KOPT-K1 (cell line): ENCODE data around the gene NET1.
A peak's percentile ranks its signal among the peaks of the same experiment; 100 is the strongest.
"Not testable (repeated sequence)": the region's sequence is repeated elsewhere in the genome, so short reads cannot be mapped to it uniquely, and the experiment has no call there.

Experiments used
- H3K27ac ChIP-seq: fragments of 200-600 bp; sonication (generic); 2 replicates; pipeline ENCODE4 v1.5.1; 2016; ENCODE audit warnings: antibody characterized with exemption, mild to moderate bottlenecking, low read depth, low read length; ENCODE audit not compliant: poor library complexity, severe bottlenecking
- H3K36me3 ChIP-seq: fragments of 200-600 bp; sonication (generic); 2 replicates; pipeline ENCODE4 v1.5.1; 2017; ENCODE audit warnings: antibody characterized with exemption, mild to moderate bottlenecking, low read length, moderate library complexity; ENCODE audit not compliant: insufficient read depth
- H3K9me3 ChIP-seq: fragments of 200-600 bp; sonication (generic); 2 replicates; pipeline ENCODE4 v1.5.1; 2017; ENCODE audit warnings: antibody characterized with exemption, low read length, mild to moderate bottlenecking; ENCODE audit not compliant: insufficient read depth, poor library complexity, severe bottlenecking

The NET1 gene

DNA sequence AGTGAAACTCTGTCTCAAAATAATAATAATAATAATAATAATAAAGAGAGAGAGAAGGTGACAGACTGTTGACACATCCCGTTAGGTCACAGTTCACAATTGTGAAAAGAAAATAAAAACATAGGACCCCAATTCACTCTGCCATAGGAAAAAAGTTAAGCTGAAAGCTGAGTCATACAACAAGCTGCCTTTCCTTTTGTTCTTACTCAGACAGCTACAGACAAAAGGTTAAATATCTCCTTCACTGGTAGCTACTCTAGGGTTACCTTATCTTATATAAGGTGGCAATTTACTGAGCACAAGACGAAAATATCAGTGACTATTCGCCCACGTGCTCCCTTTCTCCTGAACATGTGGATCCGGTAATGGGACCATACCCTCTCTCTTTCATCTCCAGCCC is 25.2 kb upstream of the NET1 start:
- no peaks in the 10 kb centered on the region for H3K36me3 ChIP-seq
- H3K9me3 ChIP-seq, result peaks cover 31% of the 10 kb centered on the region
- no peak overlapping the region for H3K27ac ChIP-seq

DNA sequence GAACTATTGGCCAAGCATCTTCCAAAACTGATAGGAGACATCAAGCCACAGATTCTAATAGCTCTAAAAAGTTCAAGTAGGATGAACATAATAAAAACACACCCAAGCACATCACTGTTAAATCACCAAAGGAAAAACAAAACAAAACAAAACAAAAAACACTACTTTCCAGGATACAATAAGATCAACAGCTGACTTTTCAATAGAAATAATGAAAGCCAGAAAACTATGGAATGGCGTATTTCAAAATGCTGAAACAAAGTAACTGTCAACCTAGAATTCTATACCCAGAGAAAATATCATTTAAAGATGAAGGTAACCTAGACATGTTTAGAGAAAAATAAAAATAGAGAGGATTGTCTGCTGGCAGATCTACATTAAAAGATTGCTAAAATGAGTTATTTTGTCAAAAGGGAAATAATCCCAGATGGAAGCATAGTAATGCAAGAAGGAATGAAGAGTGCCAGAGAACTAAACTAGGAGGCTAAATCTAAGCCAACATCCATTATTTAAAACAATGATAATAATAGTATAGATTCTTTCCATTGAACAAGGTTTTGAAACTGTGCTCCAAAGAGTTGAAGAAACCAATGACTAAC is 21.7 kb upstream of the NET1 start:
- Histone ChIP-seq H3K27ac (no peak overlapping the region), H3K9me3 (peaks cover 31% of the 10 kb centered on the region), H3K36me3 (no peaks in the 10 kb centered on the region)

DNA sequence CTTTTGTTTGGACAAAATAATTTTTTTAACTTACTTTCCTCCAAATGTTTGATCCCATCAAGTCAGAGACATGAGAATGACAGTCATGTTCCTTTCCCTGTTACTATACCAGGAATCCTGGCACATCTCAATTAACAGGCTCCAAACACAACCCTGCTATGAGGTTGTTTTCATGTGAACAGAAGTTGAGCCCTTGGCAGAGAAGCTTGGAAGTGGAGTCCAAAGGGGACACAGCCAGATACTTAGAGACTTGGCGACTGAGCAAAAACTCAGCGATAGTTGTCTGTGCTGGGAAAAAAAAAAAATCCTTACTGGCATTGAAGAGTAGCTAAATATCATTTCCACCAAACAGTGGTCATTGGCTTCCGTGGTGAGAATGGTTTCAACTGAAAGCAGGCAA is 20.6 kb upstream of the NET1 start:
- H3K36me3 ChIP-seq, result no peaks in the 10 kb centered on the region
- peaks cover 31% of the 10 kb centered on the region for H3K9me3 ChIP-seq
- H3K27ac ChIP-seq, result no peak overlapping the region

DNA sequence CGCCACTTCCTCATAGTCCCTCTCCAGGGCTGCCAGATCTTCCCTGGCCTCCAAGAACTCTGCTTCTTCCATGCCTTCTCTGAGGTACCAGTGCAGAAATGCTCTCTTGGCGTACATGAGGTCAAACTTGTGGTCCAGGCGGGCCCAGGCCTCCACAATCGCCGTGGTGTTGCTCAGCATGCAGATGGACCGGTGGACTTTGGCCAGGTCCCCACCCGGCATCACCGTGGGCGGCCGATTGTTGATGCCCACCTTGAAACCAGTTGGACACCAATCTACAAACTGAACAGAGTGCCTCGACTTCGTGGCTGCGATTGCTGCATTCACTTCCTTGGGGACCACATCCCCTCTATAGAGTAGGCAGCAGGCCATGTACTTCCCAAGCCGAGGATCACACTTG is 18.8 kb upstream of the NET1 start:
- no peak overlapping the region for H3K27ac ChIP-seq
- no peaks in the 10 kb centered on the region for H3K36me3 ChIP-seq
- H3K9me3 ChIP-seq, result peaks cover 31% of the 10 kb centered on the region

DNA sequence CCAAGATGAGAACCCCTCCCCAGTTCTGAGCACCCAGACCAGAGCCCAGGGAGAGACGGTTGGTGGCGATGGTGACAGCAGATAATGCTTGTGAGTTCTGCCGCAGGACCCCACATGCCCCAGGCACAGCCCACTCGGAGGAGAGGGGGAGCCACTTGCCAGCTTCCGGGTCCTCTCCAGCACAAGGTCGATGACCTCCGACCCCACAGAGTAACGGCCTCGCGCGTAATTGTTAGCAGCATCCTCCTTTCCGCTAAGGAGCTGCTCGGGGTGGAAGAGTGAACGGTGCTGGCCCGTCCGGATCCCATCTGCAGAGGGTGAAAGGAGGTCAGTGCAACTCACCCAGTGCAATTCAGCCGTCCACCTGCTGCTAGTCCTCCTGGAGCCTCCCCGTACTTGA is 17.2 kb upstream of the NET1 start:
- Histone ChIP-seq H3K27ac (no peak overlapping the region), H3K36me3 (no peaks in the 10 kb centered on the region), H3K9me3 (peaks cover 19% of the 10 kb centered on the region)

DNA sequence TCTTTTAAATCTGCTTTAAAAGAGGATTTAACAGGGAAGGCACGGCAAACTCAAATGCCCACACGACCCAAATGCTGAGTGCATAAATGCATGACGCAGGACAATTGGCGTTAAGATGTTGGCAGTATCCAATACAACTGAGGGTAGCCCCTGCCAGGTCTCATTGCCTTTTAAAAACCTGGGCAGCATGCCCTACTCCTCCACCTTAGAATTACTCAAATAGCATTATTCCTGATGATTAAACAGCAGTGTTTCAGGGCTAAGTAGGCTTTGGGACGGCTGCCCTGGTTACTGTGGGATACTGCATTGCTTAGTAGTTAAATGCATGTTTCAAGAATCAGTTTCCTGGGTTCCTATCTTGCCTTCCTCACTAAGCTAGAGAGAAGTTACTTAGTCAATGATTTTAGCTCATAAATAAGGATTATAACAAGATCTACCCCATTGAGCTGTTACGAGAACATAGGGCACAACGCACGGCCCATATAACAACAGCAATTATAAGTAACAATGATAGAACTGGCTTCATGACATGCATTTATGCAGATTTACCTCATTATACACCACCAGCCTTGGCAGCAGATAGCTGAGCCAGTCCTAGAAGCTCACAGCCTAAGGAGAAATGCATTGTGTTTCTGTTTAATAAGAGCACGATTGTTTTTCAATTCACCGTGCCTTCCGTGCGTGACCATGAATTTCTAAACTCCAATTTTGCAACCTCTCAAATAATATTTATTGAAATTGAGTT is 15.6 kb upstream of the NET1 start:
- peaks cover 3% of the 10 kb centered on the region for H3K9me3 ChIP-seq
- no peak overlapping the region for H3K27ac ChIP-seq
- H3K36me3 ChIP-seq, result no peaks in the 10 kb centered on the region

DNA sequence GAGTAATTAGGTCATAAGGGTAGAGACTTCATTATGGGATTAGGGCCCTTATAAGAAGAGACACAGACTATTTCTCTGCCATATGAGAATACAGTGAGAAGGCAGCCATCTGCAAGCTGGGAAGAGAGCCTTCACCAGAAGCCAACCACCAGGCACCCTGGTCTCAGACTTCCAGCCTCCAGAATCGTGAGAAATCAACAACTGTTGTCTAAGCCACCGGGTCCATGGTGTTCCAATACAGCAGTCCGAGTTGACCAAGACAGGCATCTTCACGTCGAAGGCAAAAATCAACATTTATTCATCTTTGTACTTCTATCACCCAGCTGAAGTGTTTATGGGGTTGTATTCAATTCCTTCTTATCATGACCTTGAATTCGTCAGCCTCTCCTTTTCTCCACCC is 13.0 kb upstream of the NET1 start:
- H3K9me3 ChIP-seq, result no peaks in the 10 kb centered on the region
- no peaks in the 10 kb centered on the region for H3K36me3 ChIP-seq

DNA sequence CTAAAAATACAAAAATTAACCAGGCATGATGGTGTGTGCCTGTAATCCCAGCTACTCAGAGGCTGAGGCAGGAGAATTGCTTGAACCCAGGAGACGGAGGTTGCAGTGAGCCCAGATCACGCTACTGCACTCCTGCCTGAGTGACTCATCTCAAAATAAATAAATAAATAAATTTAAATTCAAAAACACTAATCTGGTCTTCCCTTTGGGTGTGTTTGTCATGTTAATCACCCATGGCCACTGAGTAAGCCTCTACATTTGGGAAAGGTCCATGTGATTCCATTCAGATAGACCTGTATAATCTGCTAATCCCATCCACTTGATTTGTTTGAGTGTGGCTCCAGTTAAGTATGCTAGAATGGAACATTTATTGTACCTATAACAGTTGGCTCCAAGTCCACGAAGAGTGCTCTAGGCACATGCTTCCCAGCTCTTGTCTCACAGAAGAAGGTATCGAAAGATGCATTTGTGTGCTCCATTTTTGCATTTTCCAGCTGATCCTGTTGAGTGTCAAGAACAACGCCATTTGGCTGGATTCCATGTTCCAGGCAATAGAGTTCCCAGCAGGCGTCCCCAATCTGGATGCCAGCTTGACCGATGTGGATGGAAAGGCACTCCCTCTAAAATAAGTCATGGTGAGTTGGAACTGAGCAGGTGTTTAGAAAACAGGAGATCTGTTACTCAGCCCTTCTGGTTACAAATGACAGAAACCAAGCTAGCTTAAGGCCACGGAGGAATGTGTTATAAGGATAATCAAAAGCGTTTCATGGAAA is 11.7 kb upstream of the NET1 start:
- Histone ChIP-seq H3K27ac (no peak overlapping the region), H3K9me3 (no peaks in the 10 kb centered on the region), H3K36me3 (no peaks in the 10 kb centered on the region)

More for the DNA sequence above, 13.0 kb upstream of the NET1 start:
- no peak overlapping the region for H3K27ac ChIP-seq

DNA sequence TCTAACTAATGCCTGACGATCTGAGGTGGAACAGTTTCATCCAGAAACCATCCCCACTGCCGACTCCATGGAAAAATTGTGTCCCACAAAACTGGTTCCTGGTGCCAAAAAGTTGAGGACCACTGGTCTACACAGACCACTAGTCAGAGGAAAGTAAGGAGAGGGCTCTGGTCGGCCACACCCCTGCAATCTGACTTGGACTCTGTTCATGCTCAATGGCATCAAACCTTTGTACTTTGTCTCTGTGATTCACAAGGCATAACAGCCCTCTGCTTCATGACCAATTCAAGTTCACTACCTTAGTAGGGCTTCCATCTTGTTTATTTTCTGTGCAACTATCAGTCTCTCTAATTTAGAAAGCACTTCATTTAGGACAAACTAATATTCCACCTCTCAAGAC is 9.6 kb upstream of the NET1 start:
- H3K36me3 ChIP-seq, result no peaks in the 10 kb centered on the region
- peaks cover 11% of the 10 kb centered on the region for H3K9me3 ChIP-seq
- no peak overlapping the region for H3K27ac ChIP-seq

DNA sequence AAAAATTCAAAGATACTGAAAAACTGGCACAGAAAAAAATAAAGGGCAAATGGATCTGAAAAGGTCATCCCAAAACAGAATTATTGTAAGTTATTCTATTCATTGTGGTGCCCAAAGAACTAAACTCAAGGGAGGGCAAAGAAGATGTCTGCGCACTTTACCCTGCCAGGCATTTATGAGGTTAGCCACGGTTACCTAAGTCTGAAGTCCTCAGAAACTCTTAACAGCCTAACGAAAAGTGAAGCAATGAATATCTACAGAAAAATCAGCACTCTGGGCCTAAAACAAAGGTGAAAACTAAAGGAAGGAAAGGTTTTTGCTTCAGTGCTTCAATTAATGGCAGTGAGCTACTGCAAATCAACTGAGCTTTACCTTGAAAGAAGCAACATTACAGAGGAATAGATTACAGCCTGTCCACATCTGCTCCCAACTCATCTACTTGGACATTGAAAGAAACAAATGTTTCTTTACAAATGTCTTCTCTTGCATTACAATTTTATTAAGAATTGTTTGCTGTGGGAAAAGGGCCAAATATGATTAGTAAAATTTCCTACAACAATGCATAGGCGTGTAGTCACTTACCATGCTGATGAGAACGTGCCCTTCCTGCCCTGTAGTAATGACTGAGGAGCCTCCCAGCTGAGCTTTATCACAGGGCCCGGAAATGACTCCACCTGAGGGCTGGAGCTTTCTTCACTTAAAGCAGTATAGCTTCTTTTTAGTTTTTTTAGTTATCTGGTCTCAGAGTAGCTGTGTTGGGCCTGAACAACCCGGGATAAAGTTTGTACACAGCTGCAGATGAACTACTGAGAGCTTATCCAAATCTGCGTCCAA is 7.9 kb upstream of the NET1 start, which contains the start of gene TUBAL3:
TUBAL3 (minus strand) TSS at position 621 of the 834 bp plus-strand sequence; CDS start at position 585, 36 bp downstream.
- Histone ChIP-seq H3K27ac (no peak within 1 kb of the TSS), H3K9me3 (peaks cover 11% of the 10 kb centered on the region), H3K36me3 (no peaks in the 10 kb centered on the region)

DNA sequence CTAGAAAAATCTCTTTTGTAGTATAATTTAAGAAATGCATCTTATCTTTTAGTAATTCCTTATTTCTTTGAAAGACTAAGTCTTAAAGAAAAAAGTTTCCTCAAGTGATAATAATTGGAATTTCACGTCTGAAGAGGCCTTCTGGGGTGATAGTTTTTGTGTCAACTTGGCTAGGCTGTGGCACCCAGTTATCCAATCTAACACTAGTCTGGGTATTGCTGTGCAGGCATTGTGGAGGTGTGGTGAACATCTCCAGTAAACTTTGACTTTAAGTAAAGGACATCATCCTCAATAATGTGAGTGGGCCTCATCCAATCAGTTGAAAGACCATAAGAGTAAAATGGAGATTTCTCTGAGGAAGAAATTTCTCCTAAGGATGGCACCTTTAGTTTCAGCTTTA is 5.4 kb upstream of the NET1 start:
- Histone ChIP-seq H3K9me3 (peaks cover 20% of the 10 kb centered on the region), H3K27ac (no peak overlapping the region), H3K36me3 (no peaks in the 10 kb centered on the region)

DNA sequence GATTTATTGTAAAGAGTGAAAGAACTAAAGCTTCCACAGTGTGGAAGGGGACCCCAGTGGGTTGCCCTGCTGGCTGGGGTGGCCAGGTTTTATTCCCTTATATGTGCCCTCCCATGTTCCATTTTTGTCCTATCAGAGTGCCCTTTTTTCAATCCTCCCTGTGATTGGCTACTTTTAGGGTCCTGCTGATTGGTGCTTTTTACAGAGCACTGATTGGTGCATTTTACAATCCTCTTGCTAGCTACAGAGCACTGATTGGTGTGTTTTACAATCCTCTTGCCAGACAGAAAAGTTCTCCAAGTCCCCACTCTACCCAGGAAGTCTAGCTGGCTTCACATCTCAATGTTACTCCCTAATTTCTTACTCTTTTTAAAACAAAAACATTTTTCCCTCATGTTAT is 1.6 kb upstream of the NET1 start:
- H3K27ac ChIP-seq, H3K36me3 ChIP-seq: not testable (repeated sequence)
- H3K9me3 ChIP-seq, result peaks cover 20% of the 10 kb centered on the region

DNA sequence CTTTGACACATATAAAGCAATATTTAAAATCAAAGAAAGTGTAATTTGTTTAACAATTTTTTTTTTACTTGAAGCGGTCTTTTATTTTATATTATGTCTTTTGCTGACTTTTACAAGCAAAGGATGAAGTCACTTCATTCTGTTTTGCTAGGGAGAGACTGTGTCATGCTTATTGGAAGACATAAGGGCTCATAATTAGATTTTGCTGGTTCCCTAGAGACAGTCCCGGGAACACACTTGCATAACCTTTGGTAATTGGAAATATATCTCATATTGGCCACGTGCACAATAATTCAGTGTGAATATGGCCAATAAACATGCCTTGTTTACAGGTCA is 448 bp upstream of the NET1 start:
- Histone ChIP-seq H3K36me3 (no peaks in the 10 kb centered on the region; the same call in 1 of the 2 replicates), H3K9me3 (peaks cover 19% of the 10 kb centered on the region), H3K27ac (peak overlapping the region; percentile 73)

DNA sequence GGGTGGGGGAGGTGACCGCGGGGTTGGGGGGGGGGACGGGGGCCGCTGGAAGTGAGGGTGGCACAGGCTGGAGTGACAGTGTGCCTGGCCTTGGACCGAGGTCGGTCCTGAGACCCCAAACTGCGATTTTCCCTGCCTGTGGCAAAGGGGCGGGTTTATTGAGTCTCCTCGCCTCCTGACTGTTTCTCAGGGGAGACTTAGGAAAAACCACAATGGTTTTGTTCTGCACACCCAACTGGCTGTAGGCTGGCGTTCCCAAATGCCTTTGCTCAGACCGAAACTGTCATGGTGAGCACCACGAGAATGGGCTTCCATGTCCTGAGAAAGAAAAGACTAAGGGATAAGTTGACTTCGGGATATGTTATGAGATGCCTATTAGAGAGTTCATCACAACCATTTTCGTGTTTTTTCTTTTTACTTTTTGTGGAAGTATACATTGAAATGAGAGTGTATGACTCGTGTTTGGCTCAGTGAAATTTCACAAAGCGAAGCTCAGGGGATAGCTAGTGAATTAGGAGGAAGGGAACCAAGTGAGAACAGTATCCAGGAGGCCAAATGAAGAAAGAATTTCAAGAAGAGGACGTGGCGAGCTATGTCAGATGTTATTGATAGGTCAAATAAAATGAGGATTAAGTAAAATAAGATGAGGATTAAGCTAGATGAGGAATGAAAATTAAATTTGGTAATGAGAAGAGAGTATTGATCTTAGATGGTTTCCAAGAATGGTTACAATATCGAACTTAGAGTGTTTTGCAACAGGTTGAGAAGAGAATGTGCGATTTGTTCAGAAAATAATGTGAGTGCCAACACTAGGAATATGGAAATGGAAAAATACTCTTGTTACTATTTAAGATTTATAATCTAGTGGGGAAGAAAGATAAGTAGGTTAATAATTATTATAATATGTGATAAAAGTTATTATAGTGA is 918 bp downstream of the NET1 start:
- Histone ChIP-seq H3K27ac (peak overlapping the region; percentile 73), H3K36me3 (no peaks in the 10 kb centered on the region; the same call in 1 of the 2 replicates), H3K9me3 (peaks cover 24% of the 10 kb centered on the region)
